COLO829 (cell line): ENCODE results near the gene GLI1.

Source experiments
- DNase-seq: peaks from one replicate; pipeline ENCODE4 v3.0.0; 2012; ENCODE audit warnings: low spot score

GLI1 gene

DNA sequence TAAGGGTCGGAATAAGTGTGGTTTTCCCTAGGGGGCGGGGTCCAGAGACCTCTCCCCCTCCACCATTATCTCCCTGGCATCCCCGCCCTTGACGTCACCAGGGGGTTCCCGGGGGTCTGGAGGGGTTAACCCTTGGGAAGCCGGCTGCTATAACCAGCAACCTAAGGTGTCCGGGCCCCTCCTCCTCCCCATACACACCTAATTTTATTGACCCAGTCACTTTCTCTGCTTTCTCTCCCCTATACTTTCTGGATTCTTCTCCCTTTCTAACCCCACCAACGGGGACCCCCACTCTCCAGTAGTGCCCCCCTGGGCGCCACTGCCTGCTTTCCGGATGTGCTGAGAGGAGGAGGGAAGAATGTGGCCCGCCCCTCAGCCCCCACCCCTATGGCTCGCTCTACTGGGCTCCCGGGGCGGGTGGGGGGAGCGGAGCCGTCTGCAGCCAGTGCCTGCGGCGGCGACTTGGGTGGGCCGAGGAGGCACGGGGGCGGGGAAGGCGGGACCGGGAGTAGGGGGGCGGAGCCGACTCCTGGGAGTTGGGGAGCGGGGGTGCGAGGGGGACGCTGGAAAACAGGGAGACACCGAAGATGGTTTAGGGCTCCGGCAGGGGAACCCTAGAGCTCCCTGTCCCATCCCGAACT lies 1.8 kb downstream of the GLI1 start:
- DNase-seq: no peak

DNA sequence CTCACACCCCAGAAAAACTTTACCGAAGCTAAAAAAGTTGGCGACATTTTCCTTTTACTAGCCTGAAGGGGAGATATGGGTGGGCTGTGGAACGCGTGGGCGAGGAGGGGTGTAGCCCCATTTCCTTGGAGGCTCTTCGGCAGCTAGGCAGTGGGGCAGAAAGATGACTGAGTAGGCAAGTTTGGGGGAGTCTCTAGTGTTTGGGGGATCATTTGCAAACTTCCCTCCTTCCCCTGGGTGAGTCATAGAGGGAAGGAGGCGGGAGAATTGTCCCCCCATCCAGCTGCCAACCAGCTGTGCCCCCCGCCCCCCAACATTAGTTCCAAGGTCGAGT lies 2.3 kb downstream of the GLI1 start:
- no peak for DNase-seq

DNA sequence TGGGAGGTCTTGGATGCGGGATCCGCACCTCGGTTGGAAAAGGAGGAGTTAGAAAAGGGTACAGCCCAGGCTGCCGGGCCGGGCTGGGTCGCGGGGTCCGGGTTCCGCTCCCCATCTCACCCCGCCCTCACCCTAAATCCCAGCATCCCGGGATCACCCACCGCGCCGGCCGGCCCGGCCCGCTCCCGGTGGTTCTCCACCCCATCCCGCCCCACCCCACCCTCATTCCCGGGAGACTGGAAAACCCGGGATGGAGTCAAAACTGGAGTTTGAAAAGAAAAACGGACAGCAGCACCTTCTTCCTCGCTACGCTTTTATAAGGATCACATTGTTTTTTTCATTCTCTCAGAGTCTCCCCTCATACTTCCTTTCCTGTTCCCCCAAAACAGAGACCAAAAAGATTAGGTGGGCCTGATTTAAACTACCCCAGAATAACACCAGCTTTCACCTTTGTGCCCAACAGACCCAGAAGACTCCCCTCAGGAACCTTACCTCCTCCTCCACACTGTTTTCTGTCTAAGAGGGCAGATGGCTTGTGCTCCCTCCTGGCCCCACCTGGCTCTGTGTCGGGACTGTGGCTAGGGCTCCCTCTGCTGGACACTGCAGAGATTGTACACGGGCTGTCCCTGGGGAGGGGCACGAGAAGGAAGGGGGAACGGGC lies 2.8 kb downstream of the GLI1 start:
- peak; percentile 89 for DNase-seq

DNA sequence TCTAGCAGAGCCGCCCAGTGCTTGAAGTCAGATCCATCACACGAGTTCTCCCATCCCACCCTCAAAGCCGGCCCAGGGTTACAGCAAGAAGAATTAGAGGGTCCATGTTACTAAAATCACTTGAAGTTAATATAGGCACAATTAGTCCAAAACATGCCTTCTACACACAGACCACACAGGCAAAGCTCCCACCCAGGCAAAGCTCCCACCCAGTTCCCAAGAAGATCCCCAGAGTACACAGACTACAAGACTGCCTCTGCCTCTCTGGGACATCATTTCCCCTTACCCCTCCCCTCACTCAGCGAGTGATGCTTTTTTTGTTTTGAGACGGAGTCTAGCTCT lies 3.3 kb downstream of the GLI1 start:
- DNase-seq: no peak

DNA sequence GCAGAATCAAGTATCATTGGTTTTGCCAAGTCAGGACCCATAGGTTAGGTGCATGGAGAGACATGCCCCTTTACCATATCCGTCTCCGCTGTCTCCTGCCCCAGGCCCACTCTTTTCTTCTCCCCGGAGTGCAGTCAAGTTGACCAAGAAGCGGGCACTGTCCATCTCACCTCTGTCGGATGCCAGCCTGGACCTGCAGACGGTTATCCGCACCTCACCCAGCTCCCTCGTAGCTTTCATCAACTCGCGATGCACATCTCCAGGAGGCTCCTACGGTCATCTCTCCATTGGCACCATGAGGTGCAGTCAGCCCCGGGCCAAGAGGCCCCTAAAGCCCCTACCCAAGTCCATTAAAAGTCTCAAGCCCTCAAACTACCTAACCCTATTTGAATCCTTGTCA lies 5.0 kb downstream of the GLI1 start:
- no peak for DNase-seq

DNA sequence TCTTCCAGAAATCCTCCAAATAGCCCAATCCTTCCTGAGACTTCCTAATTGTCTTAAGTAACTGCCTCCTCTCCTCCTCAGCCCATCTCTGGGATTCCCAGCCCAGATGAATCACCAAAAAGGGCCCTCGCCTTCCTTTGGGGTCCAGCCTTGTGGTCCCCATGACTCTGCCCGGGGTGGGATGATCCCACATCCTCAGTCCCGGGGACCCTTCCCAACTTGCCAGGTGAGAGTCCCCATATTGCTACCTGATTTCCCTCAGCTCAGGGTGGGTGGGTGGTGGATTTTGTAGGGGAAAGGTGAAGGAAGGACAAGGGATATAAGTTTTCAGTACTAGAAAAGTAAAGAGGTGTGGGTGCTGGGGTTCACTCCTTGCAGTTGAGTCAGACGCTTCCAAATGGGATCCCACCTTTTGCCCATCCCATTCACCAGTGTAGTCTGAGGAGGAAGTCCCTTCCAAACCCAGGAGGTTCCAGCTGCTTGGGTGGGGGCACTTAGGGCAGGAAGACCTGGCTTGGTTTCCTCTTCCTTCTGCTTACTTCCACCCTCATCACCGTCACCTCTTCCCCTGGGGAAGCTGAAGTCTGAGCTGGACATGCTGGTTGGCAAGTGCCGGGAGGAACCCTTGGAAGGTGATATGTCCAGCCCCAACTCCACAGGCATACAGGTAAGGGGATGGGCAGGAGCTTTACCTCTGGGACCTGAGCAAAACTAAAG lies 5.6 kb downstream of the GLI1 start:
- DNase-seq: no peak

DNA sequence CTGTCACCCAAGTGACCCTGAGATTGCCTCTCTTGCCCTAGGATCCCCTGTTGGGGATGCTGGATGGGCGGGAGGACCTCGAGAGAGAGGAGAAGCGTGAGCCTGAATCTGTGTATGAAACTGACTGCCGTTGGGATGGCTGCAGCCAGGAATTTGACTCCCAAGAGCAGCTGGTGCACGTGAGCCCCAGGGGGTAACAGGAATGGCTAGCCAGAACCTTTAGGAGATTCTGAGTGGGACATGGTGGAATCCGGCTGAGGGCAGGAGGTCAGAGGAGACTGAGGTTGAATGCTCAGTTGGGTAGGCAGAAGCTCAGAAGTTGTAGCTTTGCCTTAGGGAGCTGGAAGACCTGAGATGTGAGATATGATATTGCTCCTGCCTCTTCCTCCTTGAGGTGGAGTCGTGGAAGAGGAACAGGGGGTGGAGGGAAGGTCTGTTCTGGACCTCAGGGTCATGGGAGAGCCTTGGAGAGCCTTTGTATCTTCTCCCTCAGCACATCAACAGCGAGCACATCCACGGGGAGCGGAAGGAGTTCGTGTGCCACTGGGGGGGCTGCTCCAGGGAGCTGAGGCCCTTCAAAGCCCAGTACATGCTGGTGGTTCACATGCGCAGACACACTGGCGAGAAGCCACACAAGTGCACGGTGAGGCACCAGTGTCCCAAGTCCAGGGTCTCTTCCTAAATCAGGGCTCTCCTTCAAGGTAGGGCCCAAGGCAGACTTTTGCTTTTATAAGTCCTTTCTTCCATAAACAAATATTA lies 6.3 kb downstream of the GLI1 start:
- DNase-seq: no peak

DNA sequence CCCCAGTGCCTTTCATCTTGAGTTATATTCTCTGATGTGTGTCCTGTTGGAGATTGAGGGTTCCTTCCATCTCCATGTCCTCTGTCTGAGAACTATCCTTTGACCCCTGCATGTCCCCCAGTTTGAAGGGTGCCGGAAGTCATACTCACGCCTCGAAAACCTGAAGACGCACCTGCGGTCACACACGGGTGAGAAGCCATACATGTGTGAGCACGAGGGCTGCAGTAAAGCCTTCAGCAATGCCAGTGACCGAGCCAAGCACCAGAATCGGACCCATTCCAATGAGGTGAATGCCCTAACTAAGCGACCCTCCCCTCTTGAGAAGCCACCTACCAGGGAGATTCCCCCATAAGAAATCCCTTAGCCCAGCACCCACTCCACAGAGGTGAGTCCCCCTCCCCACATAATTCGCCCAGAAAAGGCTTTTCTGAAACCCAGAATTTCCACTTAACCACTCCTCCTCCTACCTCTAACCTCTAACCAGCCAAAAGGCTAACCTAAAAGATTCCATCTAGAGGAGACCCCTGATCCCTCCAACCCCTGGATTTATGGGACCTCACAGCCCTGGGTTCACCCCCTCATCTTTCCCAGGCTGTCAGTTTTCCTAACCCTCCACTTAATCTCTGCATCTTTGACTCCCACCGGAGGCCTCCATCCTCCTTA lies 7.8 kb downstream of the GLI1 start:
- no peak for DNase-seq

DNA sequence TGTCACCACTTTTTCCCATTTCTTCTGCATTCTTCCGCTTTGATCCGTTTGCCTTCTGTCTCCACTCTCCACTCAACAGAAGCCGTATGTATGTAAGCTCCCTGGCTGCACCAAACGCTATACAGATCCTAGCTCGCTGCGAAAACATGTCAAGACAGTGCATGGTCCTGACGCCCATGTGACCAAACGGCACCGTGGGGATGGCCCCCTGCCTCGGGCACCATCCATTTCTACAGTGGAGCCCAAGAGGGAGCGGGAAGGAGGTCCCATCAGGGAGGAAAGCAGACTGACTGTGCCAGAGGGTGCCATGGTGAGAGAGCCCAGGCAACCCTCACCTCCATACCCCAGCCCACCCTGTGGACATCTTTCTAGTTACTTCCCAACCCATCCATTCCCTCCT lies 8.3 kb downstream of the GLI1 start:
- DNase-seq: no peak

DNA sequence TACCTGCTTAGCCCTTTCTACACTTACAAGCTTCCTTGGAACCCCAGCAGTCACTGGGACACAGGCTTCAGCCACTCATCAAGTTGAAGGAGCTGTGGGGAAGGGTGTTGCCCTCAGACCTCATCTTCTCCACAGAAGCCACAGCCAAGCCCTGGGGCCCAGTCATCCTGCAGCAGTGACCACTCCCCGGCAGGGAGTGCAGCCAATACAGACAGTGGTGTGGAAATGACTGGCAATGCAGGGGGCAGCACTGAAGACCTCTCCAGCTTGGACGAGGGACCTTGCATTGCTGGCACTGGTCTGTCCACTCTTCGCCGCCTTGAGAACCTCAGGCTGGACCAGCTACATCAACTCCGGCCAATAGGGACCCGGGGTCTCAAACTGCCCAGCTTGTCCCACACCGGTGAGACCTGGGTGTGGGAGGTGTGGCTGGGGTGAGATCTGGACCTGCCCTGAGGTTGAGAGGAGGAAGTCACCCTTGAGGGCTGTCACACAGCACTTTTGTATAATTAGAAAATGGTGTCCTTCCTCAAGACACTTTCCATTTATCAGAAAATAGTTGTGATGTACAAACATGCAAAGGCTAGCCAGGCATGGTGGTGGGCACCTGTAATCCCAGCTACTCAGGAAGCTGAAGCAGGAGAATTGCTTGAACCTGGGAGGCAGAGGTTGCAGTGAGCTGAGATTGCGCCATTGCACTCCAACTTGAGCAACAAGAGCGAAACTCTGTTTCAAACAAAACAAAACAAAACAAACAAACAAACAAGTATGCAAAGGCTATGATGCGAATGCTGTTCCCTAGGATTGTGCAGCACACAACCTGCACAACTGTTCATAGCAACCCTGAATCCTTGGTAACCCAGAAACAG lies 9.9 kb downstream of the GLI1 start:
- DNase-seq: no peak

DNA sequence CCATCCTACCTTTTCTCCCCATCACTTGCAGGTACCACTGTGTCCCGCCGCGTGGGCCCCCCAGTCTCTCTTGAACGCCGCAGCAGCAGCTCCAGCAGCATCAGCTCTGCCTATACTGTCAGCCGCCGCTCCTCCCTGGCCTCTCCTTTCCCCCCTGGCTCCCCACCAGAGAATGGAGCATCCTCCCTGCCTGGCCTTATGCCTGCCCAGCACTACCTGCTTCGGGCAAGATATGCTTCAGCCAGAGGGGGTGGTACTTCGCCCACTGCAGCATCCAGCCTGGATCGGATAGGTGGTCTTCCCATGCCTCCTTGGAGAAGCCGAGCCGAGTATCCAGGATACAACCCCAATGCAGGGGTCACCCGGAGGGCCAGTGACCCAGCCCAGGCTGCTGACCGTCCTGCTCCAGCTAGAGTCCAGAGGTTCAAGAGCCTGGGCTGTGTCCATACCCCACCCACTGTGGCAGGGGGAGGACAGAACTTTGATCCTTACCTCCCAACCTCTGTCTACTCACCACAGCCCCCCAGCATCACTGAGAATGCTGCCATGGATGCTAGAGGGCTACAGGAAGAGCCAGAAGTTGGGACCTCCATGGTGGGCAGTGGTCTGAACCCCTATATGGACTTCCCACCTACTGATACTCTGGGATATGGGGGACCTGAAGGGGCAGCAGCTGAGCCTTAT lies 10.8 kb downstream of the GLI1 start:
- no peak for DNase-seq

DNA sequence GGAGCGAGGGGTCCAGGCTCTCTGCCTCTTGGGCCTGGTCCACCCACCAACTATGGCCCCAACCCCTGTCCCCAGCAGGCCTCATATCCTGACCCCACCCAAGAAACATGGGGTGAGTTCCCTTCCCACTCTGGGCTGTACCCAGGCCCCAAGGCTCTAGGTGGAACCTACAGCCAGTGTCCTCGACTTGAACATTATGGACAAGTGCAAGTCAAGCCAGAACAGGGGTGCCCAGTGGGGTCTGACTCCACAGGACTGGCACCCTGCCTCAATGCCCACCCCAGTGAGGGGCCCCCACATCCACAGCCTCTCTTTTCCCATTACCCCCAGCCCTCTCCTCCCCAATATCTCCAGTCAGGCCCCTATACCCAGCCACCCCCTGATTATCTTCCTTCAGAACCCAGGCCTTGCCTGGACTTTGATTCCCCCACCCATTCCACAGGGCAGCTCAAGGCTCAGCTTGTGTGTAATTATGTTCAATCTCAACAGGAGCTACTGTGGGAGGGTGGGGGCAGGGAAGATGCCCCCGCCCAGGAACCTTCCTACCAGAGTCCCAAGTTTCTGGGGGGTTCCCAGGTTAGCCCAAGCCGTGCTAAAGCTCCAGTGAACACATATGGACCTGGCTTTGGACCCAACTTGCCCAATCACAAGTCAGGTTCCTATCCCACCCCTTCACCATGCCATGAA lies 11.5 kb downstream of the GLI1 start:
- DNase-seq: no peak

DNA sequence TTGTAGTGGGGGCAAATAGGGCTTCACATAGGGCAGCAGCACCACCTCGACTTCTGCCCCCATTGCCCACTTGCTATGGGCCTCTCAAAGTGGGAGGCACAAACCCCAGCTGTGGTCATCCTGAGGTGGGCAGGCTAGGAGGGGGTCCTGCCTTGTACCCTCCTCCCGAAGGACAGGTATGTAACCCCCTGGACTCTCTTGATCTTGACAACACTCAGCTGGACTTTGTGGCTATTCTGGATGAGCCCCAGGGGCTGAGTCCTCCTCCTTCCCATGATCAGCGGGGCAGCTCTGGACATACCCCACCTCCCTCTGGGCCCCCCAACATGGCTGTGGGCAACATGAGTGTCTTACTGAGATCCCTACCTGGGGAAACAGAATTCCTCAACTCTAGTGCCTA lies 12.1 kb downstream of the GLI1 start:
- DNase-seq: no peak

DNA sequence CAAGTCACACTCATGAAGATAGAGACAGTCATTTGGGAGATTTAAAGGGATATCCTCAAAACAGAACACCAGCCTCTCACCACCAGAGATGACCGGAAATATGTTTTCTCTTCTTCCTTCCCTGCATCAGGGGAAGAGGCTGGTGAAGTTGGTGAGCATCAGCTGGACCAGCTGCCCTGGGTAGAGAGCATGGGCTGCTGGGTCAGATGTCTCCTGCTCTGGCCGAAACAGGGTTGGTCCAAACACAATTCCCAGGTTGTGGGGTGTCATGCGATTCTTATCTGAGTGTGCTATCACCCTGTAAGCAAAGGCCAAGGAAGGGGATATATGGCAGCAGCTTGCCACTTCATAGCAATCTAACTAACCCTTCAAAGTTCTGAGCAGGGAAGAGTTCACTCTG lies 12.8 kb downstream of the GLI1 start:
- no peak for DNase-seq

DNA sequence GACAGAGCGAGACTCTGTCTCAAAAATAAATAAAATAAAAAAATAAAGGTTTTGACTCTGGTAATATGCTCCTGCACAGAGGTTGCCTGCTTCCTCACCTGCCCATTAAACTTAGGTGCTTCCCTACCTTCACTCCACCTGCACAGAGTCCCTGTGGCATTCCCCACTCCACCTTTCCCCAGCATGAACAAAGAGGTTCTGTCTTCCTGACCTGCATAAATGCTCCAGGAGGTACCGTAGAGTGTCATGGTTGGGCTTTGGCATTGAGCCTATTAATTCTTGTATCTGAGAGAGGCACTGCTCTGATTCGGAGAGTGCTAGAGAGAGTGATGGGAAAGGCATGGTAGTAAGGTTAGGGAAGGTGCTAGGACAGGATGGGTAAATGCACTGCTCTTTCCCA lies 13.8 kb downstream of the GLI1 start:
- DNase-seq: no peak

DNA sequence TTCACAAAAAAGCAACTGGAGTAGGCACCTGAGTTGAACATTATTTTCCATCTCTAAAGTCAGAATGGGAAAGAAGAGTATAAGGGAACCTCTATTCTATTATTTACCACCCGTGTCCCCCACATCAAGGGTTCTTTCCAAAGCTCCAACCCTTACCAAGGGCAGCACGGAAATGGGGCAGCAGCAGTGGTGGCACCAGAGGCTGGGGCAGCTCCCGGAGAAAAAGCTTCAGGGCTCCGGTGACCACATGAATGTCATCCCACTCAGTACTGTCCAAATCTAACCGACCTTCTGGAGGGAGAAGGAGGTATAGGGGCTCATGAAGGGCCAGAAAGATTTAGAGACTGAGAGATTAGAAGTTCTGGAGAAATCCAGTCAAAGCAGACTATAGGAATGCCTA lies 14.3 kb downstream of the GLI1 start:
- no peak for DNase-seq

DNA sequence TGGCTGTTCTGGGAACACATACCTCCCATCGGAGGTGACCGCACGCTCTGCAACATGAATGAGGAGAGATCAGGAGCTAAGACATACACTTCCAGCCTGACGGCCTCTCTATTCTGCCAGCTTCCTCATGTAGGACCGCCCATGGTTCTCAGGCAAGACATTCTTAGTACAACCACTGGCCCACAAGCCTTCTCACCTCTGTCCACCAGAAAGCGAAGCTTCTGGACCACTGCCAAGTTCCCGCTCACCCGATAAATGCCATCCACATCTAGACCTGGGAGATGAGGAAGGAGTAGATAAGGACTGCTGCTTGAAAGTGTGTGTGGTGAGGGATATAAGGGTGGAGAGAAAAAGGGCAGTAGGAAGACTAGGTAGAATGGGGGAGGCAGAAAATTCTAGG lies 14.8 kb downstream of the GLI1 start:
- no peak for DNase-seq

DNA sequence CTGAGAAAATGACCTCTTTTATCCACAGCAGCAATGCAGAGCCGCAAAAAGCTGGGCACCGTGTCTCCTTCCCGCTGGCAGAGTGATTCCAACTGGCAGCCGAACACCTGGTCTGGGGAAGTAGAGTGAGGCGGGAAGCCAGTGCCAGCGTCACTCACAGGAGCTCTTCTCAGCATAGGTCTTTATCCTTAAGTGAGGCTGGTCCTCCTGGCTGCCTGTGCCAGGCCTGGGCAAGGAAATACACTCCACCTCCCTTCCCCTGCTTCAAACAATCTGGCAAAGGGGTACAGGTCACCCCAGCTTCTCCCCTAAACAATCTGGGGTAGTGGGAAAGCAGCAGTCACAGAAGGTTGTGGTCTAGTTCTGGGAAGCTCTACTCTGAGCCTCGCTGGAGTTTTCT lies 15.3 kb downstream of the GLI1 start:
- no peak for DNase-seq

DNA sequence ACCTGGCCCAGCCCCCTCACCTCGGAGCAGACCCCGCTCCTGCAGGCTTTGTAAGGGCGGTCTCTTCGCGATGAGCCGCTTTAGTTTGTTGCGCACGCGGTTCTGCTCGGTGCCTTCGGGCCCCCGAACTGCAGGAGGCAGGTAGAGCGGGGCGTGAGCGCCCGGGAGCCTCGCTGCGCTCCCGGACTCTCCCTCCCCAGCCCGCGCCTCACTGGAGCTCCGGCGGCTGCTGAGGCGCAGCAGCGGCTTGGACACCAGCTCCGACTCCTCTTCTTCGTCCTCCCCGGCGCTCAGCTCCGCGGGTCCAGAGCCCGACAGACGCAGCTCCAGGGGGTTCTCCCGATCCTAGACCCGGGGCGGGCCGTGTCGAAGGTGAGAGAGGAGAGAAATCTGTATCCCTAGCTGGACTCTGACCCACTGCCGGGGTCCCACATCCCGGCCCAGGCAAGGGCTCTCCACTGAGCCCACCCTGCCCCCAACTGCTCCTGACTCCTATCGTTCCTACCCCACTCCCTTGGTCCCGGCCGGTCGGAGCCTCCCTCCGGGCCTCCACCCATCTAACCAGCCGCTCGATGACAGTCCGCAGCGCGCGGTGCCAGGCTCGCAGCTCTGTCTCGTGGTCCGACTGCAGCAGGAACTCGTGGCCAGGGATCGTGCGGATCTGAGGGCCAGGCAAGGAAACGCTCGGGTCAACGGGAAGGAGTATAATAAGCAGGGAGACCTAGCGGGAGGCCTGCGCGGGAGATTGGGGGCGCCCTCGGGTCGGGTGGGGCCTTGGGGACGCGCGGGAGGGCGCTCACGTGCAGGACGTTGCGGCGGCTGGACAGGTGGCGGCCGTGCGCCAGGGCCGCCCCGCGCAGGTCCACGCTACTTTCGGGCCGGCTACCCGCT lies 15.9 kb downstream of the GLI1 start:
- no peak for DNase-seq
